ENCODE data around the gene FRMPD1. TPM values are rescaled to one million over a fixed set of nuclear protein-coding genes. Genes with fewer than 3 reads are reported as not detected.

The FRMPD1 gene
- total RNA-seq, 2 donors from 2014 or later, result 0.66 to 0.78 TPM

- Histone ChIP-seq H3K27me3 (no peaks in the 10 kb centered on the region), H3K27ac (no peak overlapping the region), H3K9me3 (no peaks in the 10 kb centered on the region), H3K4me1 (no peaks in the 10 kb centered on the region), H3K4me3 (no peak overlapping the region), H3K36me3 (replicated peaks in 1 of 2; ENCODE audit: insufficient read depth in 1 of 2, low read depth in 2 of 2) (no peaks in the 10 kb centered on the region)
- WGBS, 2 donors, result 58 to 78% methylated on average over 3 of the region's 3 CpGs
- ATAC-seq, result no peak
- TF ChIP-seq POLR2A (IDR thresholded peaks at IDR 0.05) (no peak), CTCF (IDR thresholded peaks at IDR 0.05) (no peak)
- no peak for DNase-seq
- intact Hi-C loops (cut with DNase I), result no loop called here
These were observed 10.9 kb upstream of the FRMPD1 start for GRCh38 chr9:37639841-37640240.

DNA sequence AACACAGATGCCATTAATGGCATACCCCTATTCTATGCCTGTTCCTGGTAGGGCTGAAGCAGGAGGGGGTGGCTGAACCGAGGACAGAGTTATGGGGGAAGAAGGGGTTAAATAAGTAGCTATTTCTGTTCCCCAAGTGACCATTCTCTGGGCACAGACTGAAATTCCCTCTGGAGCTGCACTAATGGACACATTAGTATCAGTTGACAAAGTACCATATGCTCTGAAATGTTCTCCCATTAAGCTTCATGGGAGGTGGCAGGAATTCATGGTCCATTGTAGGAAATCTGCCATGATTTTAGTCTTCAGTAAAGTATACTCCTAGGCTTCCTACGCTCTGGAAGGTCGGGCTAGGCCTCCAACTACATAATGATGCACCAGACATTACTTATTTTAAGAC, 10.5 kb upstream of the FRMPD1 start:
- no peaks in the 10 kb centered on the region for H3K36me3 ChIP-seq (replicated peaks in 1 of 2; ENCODE audit: insufficient read depth in 1 of 2, low read depth in 2 of 2)
- H3K4me3 ChIP-seq, result no peak overlapping the region
- ATAC-seq (no peak), DNase-seq (no peak)
- no peak for TF ChIP-seq POLR2A (IDR thresholded peaks at IDR 0.05)
- no peak for TF ChIP-seq CTCF (IDR thresholded peaks at IDR 0.05)
- H3K27me3 ChIP-seq, result no peaks in the 10 kb centered on the region
- H3K4me1 ChIP-seq, result no peaks in the 10 kb centered on the region
- intact Hi-C loops (cut with DNase I), result no loop called here
- H3K9me3 ChIP-seq, result no peaks in the 10 kb centered on the region
- 67 to 68% methylated on average over 3 of the region's 3 CpGs for WGBS, 2 donors
- H3K27ac ChIP-seq, result no peak overlapping the region

- no peaks in the 10 kb centered on the region for H3K27me3 ChIP-seq
- no peak overlapping the region for H3K27ac ChIP-seq
- no peaks in the 10 kb centered on the region for H3K9me3 ChIP-seq
- DNase-seq, result no peak
- no peak for TF ChIP-seq CTCF (IDR thresholded peaks at IDR 0.05)
- no peak for TF ChIP-seq POLR2A (IDR thresholded peaks at IDR 0.05)
- H3K4me3 ChIP-seq, result no peak overlapping the region
- ATAC-seq, result no peak
- whole genome bisulfite sequencing, 2 donors, result 81 to 85% methylated on average over 3 of the region's 3 CpGs
- intact Hi-C loops (cut with DNase I), result no loop called here
- H3K36me3 ChIP-seq (replicated peaks in 1 of 2; ENCODE audit: insufficient read depth in 1 of 2, low read depth in 2 of 2), result no peaks in the 10 kb centered on the region
- no peaks in the 10 kb centered on the region for H3K4me1 ChIP-seq
These were observed 9.4 kb upstream of the FRMPD1 start for GRCh38 chr9:37641331-37641730.

DNA sequence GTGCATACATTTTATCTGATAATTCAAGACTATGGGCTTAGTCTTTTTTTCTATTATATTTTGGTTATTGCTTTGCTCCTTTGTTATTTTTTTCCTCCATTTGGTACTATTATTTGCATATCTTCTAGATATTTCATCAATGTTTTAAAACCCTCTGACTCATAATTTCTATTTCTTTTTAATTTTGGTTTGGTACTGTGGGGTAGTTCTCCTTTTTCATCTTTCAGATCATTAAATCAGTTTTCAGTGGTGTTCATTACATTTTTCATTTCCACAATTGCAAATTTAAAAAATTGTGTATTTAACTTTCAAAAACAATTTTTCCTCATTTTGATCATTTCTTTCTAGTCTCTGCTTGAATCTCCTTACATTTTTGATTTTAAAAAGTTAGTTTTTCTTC, 7.5 kb upstream of the FRMPD1 start:
- ATAC-seq, result no peak
- TF ChIP-seq POLR2A (IDR thresholded peaks at IDR 0.05) (no peak), CTCF (IDR thresholded peaks at IDR 0.05) (no peak)
- H3K4me3 ChIP-seq, result no peak overlapping the region
- H3K9me3 ChIP-seq, result no peaks in the 10 kb centered on the region
- DNase-seq, result no peak
- intact Hi-C loops (cut with DNase I), result no loop called here
- H3K27ac ChIP-seq, result no peak overlapping the region
- H3K4me1 ChIP-seq, result no peaks in the 10 kb centered on the region
- H3K27me3 ChIP-seq, result no peaks in the 10 kb centered on the region
- no peaks in the 10 kb centered on the region for H3K36me3 ChIP-seq (replicated peaks in 1 of 2; ENCODE audit: insufficient read depth in 1 of 2, low read depth in 2 of 2)

DNA sequence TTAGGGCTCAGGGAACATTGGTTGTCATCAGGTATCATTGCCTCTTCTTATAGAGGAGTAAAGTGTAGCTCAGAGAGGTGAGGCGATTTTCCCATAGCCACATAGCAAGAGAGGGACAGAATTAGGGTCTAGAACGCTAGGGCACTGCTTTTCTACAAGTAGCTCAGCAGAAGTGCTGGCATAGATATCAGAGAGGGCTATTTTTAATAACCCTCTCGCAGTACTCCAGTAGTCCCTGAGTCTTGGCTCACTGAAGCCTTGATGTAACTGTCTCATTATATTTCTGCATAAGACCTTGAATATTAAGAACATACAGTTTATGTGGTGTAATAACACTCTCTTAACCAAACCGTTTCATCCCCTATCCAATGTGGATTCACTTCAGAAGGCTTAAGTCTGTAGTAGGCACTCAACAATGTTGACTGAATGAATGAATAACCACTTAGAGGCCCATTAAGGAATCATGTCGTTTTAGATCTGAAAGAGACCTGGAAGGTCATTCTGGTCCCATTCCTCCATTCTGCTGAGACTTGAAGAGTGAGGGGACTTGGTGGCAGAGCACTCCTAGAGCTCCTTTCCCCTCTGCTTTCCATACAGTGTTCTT, 4.7 kb upstream of the FRMPD1 start:
- DNase-seq, result no peak
- H3K36me3 ChIP-seq (replicated peaks in 1 of 2; ENCODE audit: insufficient read depth in 1 of 2, low read depth in 2 of 2), result no peaks in the 10 kb centered on the region
- no peaks in the 10 kb centered on the region for H3K27me3 ChIP-seq
- WGBS, 2 donors, result 49 to 56% methylated on average over 5 of the region's 5 CpGs
- TF ChIP-seq POLR2A (IDR thresholded peaks at IDR 0.05) (no peak), CTCF (IDR thresholded peaks at IDR 0.05) (no peak)
- H3K4me3 ChIP-seq, result no peak overlapping the region
- no peak for ATAC-seq
- no peaks in the 10 kb centered on the region for H3K9me3 ChIP-seq
- H3K4me1 ChIP-seq, result peaks cover under 1% of the 10 kb centered on the region
- H3K27ac ChIP-seq, result no peak overlapping the region
- intact Hi-C loops (cut with DNase I), result no loop called here
